Stimulated activated CD8-positive, alpha-beta memory T cell treated with anti-CD3 and anti-CD28 coated beads, Interleukin-7, amount 100 ng/mL, for 24 hours (primary cell): Measurements from ENCODE around the gene TSEN34.
"Not testable (repeated sequence)": the region's sequence is repeated elsewhere in the genome, so short reads cannot be mapped to it uniquely, and the experiment has no call there.

Source experiments
- DNase-seq: peaks from one replicate; pipeline ENCODE4 v3.0.0-alpha.2; 2020; ENCODE audit warnings: low read depth

The TSEN34 gene

DNA sequence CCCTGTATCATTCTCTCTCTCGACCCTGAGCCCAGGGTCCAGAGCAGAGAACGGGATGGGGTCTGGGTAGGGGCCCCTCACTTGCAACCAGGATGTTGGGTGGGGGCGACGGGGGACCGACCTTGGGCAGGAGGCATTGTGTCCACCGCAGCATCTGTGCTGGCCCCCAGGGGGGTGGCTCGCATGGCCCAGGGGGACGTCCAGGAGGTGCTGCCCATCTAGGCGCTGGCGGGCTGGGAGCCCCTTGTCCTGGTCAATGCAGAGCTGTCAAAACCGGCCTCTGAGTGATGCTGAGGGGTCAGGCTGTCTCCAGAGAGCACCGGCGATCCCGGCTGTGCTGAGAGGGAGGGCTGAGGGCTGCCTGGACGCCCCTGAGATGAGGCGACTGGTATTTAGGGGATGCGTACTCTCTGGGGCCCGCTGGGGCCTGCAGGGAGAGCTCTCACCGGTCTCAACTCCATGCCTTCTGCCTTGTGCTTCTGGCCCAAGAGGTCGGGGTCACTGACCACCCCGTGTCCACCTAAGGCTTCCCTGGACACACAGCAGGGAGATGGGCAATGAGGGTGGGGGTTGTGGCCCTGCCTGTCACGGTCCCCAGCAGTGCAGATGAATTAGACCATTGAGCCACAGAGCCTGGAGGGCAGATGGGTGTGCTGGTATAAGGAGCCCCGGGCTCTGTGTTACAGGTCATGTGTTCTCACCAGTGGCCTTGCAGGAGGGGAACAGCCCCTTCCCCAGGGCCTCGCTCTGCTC, 18.1 kb downstream of the TSEN34 start:
- DNase-seq = no peak

DNA sequence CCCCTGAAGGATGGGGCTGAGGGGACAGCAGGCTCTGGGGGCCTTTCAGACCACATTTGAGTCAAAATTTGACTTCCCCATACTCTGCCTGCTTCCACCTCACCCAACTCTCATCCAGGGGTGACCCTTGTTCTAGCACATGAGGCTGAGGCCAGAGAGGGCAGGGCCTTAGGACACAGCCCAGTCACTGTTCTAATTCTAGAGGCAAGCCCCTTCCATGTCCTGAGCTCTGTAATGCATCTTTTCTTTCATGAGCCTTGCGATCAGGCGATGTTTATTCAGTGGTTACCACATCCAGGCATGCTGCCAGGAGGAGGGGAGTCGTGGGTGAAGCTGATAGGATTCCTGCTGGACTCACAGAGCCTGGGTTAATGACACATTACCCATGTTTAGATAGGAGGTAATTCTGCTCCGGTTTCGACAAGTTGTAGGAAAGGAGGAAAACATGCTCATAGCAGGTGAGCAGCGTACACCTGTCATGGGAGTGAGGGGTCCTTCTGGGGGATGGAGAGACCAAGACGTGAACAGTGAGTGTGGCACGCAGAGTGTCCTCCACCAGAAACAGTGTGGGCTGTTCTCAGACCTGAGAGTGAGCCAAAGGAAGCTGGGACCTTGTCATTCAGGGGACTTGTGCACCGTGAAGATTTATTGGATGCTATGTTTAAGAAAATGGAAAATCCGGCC, 18.8 kb downstream of the TSEN34 start:
- DNase-seq = no peak

DNA sequence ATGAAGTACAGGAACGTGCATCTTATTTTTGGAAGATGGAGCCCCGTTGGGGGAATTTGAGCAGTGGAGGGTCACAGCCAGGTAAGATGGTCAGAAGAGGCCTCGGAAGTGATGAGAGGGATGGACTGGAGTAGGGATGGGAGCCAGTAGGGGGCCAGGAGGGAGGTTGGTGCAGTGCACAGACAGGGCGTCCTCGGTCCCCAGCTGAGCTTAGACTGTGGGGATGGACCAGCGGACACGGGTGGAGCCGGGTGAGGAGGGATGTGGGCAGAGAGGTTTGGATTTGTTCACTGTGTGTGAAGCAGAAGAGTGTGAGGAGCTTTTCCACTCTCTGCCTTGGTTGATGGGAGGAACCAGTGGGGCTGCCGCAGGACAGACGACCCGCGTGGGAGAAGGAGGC, 20.1 kb downstream of the TSEN34 start:
- no peak for DNase-seq

DNA sequence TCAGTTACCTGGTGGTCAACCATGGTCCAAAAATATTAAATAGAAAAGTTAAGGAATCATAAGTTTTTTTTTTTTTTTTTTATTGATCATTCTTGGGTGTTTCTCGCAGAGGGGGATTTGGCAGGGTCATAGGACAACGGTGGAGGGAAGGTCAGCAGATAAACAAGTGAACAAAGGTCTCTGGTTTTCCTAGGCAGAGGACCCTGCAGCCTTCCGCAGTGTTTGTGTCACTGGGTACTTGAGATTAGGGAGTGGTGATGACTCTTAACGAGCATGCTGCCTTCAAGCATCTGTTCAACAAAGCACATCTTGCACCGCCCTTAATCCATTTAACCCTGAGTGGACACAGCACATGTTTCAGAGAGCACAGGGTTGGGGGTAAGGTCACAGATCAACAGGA, 23.1 kb downstream of the TSEN34 start:
- not testable (repeated sequence) for DNase-seq

DNA sequence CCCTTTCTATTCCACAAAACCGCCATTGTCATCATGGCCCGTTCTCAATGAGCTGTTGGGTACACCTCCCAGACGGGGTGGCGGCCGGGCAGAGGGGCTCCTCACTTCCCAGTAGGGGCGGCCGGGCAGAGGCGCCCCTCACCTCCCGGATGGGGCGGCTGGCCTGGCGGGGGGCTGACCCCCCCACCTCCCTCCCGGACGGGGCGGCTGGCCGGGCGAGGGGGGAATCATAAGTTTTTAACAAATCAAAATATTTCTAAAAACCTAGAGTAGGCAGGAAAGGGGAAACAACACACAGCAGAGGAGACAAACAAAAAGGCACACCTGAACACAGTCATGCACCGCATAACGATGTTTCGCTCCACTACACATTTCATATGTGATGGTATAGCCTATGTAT, 23.6 kb downstream of the TSEN34 start:
- DNase-seq = not testable (repeated sequence)

DNA sequence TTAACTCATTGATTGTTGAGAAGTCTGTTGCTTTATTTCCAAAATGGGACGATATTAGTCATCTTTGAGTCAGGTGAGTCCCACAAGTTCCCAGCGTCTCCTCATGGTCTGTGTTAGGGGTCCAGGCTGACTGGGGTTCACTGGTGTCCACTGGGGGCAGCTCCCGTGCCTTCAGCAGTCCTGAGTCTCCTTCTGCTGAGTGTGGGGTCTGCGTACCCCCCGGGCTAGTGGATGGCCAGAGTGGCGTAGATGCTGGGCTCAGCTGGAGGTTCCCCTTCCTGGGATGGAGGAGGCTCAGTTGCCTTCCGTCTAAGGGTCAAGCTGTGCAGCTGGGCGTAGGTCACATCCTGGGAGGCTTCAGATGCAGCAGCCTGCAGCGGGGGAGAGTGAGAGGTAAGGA, 25.8 kb downstream of the TSEN34 start:
- no peak for DNase-seq

DNA sequence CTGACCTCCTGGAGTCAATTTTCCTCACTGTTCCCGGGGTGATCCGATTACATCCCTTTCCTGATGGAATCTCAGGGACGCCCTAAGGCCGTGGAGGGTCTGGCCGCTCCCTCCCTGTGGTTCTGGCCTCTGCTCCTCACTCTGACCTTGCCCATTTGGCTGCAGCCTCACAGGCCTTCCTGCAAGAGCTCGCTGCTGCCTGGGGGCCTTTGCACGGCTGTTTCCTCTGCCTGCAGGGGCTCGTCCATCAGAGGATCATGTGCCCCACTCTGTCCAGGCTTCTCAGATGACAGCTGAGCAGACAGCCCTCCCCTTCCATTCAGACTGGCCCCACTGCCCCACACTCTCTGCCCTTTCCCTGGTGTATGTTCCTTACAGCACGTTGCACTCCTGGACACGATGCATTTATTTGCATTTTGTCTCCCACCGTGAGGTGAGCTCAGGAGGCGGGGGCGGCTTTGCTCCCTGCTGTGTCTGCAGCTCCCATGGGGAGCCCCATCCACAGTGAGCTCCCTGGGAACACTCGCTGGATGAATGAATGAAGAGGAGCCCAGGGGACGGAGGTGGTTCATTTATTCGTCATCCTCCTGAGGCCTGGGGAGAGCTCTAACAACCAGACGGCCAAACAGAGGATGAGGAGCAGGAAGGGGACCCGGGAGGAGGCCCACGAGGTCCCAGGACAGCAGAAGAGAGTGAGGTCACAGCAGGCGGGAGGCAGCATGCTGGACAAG, 26.6 kb downstream of the TSEN34 start:
- DNase-seq = not testable (repeated sequence)

DNA sequence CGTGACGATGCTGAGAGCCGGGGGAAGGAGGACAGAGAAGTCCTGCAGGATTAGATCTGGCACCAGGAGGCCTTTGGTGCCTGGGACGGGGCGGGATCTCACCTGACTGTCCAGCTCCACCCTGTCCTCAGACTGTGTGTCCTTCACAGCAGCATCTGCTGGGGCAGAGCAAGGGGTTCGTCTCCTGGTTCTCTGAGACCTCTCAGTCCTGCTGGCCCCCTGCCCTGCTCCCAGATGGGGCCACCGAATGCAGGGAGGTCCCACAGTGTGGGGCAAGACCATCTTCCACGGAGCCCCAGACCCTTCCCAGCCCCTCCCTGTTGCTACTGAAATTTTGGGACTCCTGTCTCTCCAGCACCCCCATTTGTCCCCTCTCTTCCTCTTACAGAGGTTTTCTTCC, 27.2 kb downstream of the TSEN34 start:
- DNase-seq = no peak

DNA sequence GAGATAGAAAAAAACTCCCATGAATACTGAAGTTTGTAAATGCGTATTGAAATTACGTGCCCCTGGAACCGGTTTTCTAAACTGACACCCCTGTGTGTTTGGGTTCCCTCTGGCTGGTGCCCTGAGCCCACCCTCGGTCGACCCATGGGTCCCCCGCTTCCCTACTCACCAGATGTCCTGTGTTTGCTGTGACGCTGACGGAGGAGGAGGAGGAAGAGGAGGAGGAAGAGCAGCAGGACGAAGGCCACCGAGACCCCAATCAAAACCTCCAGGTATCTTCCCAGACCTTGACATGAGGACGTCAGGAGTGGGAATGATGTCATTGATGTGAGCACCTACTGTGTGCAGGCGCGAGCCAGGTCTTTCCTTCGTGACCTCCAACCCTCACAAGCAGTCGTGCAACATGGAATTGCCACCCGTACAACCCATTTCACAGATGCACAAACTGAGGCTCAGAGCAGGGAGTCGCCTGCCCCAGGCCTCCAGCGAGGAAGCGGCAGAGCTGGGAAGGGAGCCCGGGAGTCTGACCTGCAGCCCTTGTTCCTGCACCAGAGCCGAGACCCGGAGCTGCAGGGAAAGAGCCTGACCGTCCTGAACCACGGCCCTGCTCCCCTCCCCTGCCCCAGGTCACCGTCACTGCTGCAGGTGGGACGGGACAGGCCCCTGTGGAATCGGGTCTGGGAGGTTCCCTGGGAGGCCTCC, 28.0 kb downstream of the TSEN34 start:
- no peak for DNase-seq

DNA sequence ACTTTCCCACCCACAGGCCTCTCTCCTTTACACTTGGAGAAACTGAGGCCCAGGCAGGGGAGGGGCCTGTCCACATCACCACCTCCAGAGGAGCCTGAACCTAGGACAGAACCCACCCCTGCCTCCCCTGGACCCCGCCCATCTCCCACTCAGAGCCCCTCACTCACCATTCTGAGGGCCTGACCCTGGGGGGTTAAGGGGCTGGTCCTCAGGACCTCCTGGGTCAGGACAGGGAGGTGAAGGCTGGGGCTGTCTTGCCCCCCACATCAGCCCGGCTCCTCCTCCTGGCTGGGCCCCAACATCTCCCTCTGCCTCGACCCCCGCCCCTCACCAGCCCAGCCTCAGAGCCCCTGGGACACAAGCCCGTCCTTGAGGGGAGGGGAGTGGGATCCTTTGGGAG, 28.6 kb downstream of the TSEN34 start:
- not testable (repeated sequence) for DNase-seq

DNA sequence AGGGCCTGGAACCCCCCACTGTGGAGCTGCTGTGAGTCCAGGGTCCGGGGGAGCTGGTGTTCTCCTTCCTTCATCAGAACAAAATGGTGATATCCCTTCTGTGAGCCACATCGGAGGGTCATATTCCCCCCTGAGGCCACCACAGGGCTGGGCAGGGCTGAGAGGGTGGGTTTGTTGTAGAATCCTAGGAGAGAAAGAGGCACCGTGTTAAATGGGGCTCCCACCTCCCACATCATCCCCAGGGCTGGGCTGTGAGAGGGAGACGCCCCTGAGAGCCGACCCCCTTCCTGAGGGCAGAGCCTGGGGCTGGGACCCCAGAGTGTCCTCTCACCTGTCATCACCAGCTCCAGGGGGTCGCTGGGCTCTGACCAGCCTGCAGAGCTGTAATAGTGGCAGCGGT, 30.8 kb downstream of the TSEN34 start:
- DNase-seq = not testable (repeated sequence)

DNA sequence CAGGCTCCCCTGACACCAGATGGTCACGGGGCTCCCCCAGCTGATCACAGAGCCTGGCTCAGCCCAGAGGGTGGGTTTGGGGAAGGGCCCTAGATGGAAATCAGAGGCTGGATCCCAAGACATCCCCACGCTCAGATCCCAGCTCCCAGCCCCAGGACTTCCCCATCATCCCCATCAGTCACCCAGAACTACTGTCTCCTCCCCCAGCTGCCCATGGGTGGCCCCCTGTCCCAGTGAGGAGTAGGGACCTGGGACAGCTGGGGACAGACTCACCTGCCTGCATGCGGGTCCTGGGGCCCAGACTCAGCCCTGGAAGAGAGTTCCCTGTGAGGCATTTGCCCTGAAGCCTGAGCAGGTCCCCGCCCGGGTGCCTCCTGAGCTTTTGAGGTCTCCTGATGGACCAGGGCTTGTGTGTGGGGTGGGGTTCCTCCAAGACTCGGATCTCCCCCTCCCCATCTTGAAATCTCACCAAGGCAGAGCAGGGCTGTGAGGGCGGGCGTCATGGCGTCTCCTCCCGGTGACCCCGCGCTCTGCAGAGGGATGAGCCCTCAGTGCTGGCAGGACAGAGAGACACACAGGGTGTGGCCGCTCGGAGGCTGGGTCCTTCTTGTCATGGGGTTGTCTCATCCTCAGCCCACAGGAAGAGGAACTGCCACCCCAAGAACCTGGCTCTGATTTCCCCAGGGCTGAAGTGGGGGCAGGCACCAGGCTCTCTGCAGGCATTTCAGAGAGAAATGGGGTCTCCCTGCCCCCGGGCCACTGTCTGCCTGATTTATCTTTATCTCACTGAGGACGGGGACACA, 31.6 kb downstream of the TSEN34 start, which contains the start of gene LILRB3:
Gene LILRB3 (minus strand): TSS at position 534 of the 803 bp plus-strand sequence. CDS start 31 bp downstream, at position 503.
- DNase-seq = not testable (repeated sequence)

DNA sequence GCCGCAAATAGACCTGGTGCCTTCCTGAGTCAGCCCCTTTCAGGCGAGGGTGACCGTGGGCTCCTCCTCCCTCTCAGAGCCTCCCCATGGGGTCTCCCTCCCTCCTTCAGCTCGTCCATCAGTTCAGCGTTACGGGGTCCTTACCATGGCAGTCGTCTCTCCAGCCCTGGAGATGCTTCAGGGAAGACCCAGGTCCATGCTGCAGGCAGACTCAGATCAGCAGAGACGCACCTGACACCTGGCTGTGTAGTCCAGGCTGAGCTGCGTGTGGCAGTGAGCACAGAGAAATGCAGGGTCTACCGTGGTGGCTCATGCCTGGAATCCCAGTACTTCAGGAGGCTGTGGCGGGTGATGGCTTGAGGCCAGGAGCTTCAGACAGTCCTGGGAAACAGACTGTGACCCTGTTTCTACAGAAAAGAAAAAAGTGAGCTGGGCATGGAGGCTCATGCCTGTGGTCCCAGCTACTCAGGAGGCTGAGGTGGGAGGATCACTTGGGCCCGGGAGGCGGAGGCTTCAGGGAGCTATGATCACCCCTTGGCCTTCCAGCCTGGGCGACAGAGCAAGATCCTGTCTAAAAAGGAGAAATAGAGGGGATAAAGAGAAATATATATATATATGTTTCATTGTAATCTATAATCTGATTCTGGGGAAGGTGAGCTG, 32.3 kb downstream of the TSEN34 start:
- not testable (repeated sequence) for DNase-seq

DNA sequence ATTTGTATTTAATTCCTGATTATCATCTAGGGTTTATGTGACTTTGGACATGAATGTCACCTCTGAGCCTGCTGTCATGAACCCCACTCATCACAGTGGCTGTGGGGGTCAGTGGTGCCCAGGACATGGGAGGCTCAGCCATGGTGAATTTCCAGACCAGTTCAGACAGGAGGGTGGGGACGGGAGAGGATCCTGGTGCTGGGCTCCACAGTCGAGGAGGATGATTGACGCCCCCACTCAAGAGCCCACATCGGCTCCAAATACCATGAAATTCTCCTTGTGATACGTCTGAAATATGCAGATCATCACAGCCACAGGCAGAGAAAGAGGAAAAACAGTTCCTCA, 32.8 kb downstream of the TSEN34 start:
- DNase-seq = not testable (repeated sequence)

DNA sequence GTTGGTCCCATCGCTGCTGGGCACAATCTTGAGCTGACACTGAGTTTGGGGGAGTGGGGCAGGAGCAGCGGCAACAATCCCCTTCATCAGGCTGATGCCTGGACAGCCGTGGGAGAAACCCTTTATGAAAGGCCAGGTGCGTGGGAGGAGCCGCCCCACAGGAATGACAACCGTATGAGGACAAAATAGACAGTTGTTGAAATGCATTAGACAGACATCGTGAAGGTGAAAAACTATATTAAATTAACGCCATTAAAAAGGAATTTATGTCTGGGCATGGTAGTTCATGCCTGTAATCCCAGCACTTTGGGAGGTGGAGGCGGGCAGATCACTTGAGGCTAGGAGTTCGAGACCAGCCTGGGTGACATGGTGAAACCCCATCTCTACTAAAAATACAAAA, 33.5 kb downstream of the TSEN34 start:
- not testable (repeated sequence) for DNase-seq

DNA sequence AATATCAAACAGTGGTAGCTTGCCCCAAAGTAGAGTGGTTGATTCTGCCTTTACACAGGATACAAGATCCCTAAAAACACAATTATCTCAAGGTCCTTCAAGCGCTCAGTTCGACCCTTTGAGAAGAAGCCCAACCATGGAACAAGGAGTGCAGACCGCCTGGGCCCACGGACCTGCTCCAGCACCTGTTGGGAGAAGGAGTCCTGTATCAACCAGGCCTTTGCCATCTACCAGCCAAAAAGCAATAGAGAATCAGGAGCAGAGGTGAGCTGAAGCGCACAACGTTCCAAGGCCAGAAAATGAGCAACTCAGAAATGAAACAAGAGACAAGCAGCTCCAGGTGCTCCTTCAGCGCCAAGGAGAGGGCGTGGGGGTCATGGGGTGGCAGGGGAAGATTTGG, 38.0 kb downstream of the TSEN34 start:
- DNase-seq = no peak

DNA sequence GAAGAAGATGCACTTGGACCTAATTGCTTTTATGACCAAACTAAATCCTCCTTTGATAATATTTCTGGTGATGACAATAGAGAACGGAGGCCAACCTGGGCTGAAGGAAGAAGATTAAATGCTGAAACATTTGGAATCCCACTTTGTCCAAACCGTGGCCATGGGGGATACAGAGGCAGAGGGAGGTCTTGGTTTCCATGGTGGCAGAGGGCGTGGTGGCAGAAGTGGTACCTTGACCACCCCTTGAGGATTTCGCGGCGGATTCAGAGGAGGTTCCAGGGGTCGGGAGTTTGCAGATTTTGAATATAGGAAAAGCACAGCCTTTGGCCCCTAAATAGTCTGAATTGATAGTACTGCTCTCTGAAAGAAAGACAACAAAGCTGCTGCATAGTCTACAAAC, 38.9 kb downstream of the TSEN34 start:
- DNase-seq = no peak

DNA sequence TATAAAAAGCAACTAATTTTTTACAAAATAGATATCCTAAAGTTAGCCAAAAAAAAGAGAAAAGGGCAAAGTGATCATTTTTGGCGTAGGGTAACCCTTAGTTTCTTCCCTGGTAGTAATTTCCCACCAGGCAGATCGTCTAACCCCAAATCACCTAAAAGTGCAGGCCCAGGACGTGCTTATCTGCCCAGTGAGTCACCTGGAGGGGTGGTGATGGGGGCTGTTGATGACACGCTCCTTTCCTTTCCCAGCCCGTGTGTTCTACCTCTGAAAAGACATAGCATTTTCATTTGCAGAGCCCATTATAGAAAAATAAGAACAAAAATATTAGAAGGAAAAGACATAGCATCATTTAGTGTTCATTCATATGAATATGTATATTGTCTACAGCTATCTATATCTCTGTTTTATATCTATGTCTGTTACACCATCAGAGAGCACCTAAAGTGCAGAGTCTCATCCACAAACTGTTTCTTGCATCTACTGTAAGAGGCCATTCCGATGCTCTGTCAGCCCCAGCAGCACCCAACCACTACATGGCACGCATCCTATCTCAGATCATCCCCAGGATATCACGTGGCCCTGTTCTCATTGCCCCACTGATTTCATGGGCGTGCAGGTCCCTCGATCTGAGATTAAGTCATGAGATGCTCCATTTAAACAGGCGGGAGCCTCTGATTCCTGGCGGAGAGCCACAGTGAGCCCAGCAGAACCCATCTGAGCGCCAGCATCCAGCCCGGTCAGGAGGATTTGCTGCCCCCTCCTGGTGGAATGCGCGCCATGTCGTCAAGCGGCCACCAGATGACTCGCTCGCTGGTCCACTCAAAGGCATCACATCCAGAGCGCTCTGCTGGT, 40.2 kb downstream of the TSEN34 start:
- peak; percentile 80 for DNase-seq

DNA sequence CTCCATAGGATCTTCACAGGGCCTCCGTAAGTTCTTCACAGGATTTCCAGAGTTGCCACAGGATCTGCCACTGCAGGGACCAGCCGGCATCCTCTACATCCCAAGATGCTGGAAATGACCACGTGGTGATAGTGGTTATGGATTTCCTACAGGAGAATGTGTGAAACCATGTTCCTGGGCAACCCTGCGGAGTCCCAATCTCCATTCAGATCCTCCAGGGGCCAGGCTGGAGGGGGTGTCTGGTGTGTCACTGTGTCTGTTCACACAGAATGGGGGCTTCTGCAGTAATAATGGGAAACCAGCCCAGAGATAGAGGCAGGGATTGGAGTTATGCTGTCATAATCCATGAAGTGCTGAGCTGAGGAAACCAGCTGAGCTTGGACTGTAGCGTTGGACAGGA, 42.8 kb downstream of the TSEN34 start:
- no peak for DNase-seq
